ENCODE results near the gene A2M. TPM values are rescaled to one million over a fixed set of nuclear protein-coding genes. Genes with fewer than 3 reads are reported as not detected.

The A2M gene
- total RNA-seq, 4 donors from 2014 or later: 316 to 600 (median 331) TPM

- no peak for TF ChIP-seq CTCF (IDR thresholded peaks at IDR 0.05; ENCODE audit: low read depth)
These were observed 83.3 kb downstream of the A2M start for GRCh38 chr12:9032202-9032964.

DNA sequence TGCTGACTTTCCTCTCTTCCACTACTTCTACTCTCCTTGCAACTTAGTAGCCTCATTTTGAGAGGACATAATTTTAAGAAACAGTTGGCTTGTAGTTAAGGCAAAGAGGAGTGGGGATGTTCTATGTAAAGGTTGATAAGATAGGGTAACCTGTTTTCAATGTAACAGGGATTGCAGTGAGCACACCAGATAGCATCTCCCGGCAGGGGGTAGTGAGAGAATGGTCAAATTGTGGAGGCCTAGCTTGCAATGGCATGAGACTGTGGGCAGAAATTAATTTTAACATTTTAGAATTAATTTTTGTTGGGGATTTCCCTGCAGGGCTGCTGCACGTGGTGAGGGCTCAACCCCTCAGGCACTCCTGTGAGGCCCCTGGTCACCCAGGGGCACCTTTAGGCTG, 84.9 kb downstream of the A2M start:
- TF ChIP-seq CTCF (IDR thresholded peaks at IDR 0.05; ENCODE audit: low read depth): no peak

DNA sequence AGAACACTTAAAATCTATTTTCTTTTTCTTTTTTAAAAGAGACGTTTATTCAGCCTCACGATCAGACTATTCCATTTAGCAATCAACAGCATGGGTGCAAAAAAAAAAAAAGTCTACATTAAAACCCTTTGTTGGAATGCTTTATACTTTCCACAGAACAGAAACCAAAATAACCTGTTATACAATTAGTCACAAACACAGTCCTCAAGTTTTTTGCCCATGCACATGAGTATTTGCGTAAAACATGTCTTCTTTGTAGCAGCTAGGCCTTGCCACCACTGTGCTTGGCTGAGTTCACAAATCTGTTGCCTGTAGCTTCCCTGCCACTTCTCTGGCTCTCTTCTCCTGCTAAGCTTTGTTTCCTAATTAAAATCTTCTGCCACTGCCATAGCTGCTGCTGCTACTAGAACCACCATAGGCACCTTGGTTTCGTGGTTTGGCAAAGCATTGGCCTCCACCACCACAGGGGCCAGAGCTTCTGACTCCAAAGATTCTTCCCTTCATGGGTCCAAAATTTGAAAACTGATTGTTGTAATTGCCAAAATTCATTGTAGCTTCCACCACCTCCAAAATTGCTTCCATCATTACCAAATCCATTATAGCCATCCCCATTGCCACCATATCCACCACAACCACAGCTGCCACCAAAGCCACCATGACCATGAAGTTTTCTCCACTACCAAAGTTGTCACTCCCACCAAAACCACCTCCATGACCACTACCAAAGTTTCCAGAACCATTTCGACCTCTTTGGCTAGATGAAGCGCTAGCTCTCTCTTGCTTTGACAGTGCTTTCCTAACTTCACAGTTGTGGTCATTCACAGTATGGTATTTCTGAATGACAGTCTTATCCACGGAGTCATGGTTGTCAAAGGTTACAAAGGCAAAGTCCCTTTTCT, 88.3 kb downstream of the A2M start:
- TF ChIP-seq CTCF (IDR thresholded peaks at IDR 0.05; ENCODE audit: low read depth): no peak

DNA sequence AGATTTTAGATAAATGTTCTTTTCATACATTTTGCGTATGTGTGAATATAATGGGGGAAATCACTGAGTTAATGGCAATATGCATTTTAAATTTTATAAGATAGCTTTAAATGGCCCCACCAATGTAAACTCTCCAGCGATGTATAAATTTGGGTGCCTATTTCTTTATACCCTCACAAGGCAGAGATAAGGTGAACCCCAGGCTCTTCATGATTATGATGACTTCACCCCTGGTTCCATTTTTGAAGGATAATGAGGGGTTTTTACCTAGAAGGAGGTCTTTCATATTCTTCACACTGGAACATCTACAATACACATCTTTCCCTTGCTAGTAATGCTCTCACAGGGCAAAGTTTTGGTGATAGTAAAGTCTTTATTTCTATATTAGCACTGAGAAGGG, 91.2 kb downstream of the A2M start:
- TF ChIP-seq CTCF (IDR thresholded peaks at IDR 0.05; ENCODE audit: low read depth): no peak

DNA sequence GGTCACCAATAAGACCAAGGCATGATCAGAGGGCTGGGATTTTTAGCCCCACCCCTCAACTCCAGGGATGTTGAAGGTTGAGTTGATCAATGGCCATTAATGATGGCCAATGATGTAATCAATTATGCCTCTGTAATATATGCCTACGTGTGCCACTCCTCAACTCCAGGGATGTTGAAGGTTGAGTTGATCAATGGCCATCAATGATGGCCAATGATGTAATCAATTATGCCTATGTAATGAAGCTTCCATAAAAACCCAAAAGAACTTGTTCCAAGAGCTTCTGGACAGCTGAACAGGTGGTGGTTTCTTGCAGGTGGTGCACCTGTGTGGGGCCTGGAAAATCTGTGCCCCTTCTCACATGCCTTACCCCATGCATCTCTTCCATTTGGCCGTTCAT, 93.1 kb downstream of the A2M start:
- TF ChIP-seq CTCF (IDR thresholded peaks at IDR 0.05; ENCODE audit: low read depth): no peak

Other genes starting within 250 kb of the A2M start
- gene PHC1, start 201.4 kb downstream of the A2M start, total RNA-seq: 10 to 100 TPM; 17.5 to 33.5 (median 24.5) TPM
- gene M6PR, start 166.3 kb downstream of the A2M start, total RNA-seq: 100 to 1,000 TPM; 101 to 161 (median 114) TPM
- 10 to 100 TPM in 1 of 4 donors, 1 to 10 TPM in 3; 5.1 to 10.5 (median 7.4) TPM for gene KLRG1, start 126.4 kb downstream of the A2M start, total RNA-seq
- gene PZP, start 92.5 kb upstream of the A2M start, total RNA-seq: under 1 TPM in 2 of 4 donors, not detected in 2; 0.22 to 0.49 TPM